HG02798 (cell line): ENCODE measurements around the gene TNKS1BP1.
A peak's percentile ranks its signal among the peaks of the same experiment; 100 is the strongest.
"Not testable (repeated sequence)": the region's sequence is repeated elsewhere in the genome, so short reads cannot be mapped to it uniquely, and the experiment has no call there.

Experiments
- ATAC-seq: cut with Tn5 transposase; IDR thresholded peaks from one replicate; pipeline ENCODE4 v1.9.1; 2021; ENCODE audit warnings: mild to moderate bottlenecking; ENCODE audit not compliant: unreplicated experiment, poor library complexity

TNKS1BP1 gene

DNA sequence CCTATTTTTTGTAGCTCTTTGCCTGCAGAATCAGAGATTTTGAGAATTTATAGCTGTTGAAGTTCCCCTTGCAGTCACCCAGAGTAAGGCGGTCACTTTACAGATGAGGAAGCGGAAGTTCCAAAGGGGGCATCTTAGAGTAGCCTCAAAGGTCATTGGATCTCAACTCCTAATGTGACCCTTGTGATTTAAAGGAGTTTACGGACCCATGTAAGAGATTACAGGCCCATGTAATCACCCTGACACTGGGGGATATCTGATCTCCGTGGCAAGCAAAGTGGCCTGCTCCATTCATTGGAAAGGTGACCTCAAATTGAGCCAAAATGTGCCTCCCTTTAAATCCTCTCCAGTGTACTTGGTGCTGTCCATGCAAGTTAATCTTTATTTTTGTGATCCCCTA, 29.1 kb upstream of the TNKS1BP1 start:
- no peak for ATAC-seq

DNA sequence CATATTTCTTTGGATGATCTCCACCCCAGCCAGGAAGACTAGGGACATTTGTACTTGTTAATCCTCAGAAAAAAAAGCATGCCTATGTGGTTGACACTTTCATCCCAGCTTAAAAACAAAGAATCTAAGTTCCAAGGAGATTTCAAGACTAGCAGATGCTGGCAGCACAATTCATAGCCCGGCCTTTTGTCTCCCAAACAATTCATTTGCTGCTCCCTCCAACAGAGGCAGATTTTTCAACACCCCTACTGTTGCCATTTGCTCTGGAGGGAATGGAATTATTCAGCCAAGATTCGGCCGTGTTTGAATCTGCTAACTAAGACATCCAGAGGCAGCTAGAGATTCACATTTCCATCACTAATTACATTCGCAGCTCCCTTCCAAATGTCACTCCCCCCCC, 28.7 kb upstream of the TNKS1BP1 start:
- no peak for ATAC-seq

DNA sequence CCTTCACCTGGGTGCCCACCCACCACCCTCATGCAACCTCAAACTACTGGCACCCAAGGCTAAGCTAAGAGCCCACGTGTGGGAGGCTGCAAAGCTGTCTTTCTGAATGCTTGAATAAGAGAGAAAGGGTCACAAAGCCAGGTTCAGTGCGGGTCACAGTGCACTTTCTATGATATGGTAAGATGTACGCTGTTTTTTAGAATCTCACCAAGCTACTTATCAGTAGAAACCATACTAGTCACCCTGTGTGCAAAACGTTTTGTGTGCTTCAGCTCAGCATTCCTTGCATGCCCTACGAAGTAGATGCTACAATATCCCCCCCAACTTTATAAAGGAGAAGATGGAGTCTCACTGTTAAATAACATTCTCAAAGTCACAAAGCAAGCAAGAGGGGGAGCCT, 28.3 kb upstream of the TNKS1BP1 start:
- ATAC-seq, result no peak

DNA sequence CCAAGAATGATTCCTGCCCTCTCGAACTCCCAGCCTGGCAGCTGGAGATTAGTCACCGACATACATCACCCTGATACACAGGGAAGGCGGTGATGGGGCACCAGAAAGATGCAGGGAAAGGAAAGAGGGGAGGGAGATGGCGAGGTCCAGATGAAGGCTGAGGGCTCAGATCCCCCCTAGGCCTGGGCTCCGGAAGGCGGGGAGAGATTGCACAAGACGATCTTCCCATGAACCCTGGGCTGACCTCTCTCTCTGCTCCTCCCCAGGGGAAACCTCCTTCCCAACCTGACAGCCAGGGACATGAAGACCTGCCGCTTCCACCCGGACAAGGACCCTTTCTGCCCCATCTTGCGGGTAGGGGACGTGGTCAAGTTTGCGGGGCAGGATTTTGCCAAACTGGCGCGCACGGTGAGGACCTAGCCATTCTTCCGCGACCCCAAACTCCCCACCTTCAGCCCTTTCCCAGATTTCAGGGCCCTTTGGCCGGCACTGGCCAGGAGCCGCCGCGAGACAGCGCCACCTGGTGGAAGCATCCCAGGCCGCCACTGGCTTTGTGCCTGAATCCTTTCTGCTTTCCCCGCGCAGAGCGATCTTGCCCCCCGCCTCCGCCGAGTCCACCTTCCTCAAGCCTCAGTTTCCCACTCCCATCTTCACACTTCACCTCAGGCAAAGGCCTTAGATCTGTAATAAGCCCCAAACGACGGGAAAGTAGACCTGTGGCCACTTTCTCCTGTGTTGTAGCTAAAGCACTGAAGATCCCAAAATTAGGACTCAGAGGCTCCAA, 24.9 kb upstream of the TNKS1BP1 start:
- ATAC-seq, result no peak

DNA sequence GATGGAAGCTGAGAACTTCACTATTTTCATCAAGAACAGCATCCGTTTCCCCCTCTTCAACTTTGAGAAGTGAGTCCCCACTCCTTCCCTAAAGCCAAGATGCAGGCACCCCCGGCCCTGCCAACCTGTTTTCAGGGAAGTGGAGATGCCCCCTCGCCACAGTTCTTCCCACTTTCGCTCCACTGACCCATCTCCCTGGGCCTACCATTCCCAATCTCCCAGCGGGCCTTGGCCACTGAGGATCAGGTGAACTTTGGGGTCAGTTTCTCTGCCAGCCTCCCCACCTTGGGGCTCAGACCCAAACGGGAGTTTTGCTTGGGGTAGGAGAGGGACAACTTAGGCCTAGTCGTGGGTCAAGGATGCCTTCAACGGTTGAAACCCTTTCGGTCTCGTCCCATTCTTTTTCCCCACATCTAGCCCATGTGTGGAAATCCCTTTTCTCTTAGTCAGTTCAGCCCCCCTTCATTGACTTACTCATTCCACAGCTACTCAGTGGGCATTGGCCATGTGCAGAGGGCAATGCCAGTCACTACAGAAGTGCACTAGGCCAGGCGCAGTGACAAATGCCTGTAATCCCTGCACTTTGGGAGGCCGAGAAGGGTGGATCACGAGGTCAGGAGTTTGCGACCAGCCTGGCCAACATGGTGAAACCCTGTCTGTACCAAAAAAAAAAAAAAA, 24.0 kb upstream of the TNKS1BP1 start:
- no peak for ATAC-seq

DNA sequence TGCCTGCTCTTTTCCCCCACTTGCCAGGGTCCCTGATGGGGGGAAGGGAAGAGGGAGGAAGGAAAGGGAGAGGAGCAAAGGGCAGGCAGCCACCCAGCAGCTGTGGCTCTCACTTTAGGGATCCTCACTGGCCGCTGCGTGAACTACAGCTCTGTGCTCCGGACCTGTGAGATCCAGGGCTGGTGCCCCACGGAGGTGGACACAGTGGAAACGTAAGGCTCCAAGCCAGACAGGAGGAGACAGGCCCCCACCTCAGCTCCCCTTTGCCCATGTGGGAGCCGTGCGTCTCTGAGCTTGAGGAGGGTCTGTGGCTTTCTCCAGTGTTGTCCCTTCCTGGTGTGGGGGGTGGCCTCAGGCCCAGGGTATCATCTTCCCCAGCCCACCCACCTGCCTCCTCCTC, 23.3 kb upstream of the TNKS1BP1 start:
- no peak for ATAC-seq

DNA sequence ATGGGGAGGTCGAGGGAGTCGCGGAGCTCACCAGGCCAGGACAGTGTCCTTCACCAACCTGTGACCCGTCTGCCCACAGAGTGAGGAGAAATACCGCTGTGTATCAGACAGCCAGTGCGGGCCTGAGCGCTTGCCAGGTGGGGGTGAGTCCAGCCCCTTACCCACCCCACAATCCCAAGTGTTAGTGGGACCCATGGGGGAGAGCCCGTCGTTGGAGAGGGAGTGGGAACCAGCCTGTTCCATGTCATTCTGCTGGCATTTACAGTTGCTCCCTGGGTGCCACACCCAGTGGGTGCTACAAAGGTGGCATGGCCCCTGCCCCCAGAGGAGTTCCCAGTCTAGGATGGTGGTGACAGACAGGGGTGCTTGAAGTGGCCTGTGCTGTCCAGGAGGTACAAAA, 22.6 kb upstream of the TNKS1BP1 start:
- no peak for ATAC-seq

DNA sequence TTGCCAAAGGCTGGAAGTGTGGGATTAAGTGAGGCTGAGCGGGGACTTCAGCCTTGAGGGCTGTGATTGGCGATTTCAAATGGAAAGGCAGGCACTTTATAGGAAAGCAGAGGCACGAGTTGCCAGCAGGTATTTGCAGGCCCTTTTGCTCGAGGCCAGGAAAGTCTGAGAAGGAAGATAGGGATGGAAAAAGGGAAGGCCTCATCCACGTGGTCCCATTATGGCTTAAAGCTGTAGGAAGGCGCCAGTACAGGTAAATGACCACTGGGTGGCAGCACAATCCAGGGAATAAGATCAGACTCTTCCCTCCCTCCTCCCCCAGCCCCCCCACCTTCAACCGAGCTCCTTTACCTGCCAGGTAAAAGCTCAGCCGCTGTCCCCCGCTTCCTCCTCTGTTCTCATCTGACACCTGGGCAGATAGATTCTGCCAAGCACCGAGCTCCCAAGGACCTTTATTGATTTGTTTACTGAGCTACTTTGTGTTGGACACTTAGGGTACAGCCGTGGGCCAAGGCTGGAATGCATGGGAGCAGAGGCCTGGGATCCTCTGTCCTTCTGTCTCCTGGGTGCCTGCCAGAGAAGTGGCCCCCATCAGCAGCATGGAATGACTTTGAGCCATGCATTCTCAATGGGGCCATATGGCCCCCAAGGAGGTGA, 20.9 kb upstream of the TNKS1BP1 start:
- ATAC-seq, result peak; percentile 79

DNA sequence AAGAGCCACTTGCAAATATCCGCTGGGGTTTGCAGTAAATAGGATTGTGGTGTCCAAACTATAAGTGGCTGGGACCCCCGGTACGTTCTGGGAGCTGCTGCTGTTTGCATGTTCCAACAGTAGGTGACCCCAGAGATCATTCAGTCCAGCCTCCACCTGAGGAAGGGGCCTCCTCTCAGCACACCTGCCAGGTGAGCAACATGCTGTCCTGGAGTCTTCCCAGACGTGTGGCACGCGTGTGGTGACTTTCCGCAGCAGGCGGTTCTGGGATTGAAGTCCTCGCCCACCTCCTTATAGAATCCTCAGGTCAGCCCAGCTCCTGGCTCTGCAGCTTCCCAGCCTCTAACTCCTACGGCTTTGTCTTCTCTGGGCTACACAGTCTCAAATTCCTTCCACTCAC, 20.1 kb upstream of the TNKS1BP1 start:
- no peak for ATAC-seq

DNA sequence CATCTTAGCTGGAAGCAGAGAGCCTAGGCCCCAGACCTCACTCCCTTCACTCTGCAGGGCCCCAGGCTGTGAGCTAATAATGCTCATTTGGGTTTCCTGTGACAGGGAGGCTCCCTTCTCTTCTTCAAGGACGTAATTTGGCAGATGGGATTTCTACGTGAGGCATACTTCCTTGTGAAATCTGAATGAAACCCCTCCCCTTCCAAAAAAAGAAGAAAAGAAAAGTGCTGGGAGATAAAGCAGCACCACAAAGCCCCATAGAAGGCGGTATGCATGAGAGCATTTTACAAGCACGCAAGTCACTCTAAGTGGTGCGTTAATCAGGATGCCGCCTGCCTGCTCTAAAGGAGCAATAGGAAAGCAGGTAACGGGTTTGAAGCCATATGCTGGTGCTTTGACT, 19.1 kb upstream of the TNKS1BP1 start:
- ATAC-seq, result no peak

DNA sequence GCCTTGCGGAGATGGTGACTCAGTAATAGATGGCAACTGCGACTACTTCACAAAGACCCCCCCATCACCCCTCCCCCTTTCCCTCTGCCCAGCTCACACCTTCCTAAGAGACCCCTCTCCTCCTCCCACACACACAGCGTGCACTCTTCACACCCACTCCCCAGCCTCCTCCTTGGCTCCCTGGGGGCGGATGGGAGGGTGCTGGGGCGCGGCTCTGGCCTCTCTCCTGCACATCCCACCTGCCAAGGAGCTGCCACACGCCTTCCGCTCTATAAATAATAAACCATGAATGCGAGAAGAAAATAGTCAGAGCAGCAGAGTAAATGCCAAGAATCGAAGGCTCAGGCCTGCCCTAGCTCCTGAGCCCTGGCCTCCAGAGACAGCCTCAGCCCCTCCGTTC, 17.9 kb upstream of the TNKS1BP1 start:
- no peak for ATAC-seq

DNA sequence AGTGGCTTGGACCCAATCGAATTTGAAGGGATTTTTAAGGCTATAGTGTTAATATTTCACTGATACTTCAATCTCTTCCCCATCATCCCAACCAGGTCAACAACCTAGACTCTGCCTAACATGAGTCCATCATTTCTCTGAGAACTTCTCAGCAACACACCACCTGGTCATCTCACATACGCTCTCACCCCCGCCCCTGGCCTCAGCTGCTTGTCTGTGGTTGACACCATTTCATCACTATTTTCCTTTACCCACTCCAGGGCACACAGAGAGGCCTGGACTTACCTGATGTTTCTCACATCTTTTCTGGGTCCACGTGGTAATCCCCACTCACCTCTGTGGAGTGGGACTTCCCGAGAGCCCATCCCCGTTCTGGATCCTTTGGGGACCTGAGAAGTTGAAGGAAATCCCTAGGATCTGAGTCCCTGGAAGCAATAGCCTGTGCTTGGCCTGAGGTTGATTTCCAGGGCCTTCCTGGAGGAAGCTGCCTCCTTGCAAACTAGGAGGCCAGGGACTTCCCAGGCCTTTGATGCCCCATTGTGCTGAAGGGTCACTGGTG, 16.6 kb upstream of the TNKS1BP1 start:
- no peak for ATAC-seq

DNA sequence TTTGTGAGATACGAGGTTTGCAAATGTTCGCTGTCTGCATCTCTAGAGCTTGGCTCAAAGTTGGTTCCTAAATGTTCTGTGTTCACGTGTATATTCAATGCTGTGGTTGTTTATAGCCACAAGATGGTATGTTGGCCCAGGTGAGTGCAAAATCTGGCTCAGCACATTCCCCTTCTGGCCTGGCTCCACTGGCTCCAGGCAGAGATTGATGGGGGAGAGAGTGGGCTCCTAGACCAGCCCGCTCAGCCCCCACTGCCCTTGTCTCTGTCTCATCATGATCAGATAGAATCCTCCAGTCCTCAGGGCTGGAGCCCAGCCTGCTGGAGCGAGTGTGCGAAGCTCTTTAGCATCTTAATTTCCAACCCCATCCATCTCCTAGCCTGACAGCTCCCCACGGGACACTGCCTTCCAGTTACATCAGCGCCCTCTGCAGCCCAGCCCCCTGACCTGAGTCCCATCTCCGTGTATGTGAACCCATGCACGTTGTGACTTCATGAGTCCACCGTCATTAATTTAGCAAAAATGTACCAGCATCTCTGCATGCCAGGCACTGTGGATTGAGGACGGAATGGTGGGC, 15.4 kb upstream of the TNKS1BP1 start:
- no peak for ATAC-seq

DNA sequence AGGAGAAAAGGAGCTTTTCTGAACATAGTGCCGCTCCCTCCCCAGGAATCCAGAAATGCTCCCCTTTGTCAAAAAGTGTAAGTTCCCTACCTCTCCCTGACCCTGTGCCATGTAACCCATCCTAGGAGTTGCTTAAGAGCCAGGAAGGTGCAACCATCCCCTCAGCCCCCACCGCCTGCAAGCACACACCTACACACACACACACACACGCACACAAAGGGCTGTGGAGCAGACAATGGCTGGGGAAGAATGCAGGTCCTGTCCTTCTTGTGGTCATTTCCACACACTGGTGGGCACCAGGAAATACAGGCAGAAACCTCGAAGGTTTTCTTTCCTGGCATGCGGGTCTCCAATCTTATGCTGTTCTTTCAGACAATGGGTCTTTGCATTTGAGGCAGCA, 14.6 kb upstream of the TNKS1BP1 start:
- no peak for ATAC-seq

DNA sequence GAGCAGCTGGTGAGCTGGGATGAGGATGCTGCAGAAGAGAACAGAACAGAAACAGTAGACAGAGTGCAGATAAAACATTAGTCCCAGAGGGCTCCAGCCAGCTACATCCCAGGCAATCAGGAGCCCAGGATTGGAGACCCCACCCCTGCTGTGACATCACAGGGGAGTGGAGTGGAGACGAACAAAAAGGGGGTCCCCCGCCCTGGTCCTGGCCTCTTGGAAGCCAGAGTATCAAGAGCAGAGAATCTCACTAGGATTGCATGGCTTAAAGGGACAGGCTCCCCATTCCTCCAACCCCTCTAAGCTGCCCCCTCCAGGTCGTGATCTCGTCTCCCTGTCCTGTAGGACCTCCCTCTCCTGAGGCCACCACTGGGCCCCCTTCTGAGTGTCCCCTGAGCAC, 13.4 kb upstream of the TNKS1BP1 start, which contains the start of gene P2RX3:
Gene P2RX3 (plus strand): TSS at position 211 of the 400 bp plus-strand sequence. CDS start 199 bp downstream, outside the sequence.
- no peak for ATAC-seq

DNA sequence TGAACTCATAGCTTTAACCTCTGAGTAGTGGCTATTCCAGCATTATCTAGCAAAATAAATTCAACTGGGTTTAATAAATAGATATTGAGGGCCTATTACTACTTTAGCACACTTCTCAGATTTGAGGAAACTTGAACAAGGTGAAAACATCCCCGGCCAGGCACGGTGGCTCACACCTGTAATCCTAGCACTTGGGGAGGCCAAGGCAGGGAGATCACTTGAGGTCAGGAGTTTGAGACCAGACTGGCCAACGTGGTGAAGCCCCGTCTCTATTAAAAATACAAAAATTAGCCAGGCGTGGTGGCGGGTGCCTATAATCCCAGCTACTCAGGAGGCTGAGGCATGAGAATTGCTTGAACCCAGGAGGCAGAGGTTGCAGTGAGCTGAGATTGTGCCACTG, 12.1 kb upstream of the TNKS1BP1 start:
- ATAC-seq, result not testable (repeated sequence)

DNA sequence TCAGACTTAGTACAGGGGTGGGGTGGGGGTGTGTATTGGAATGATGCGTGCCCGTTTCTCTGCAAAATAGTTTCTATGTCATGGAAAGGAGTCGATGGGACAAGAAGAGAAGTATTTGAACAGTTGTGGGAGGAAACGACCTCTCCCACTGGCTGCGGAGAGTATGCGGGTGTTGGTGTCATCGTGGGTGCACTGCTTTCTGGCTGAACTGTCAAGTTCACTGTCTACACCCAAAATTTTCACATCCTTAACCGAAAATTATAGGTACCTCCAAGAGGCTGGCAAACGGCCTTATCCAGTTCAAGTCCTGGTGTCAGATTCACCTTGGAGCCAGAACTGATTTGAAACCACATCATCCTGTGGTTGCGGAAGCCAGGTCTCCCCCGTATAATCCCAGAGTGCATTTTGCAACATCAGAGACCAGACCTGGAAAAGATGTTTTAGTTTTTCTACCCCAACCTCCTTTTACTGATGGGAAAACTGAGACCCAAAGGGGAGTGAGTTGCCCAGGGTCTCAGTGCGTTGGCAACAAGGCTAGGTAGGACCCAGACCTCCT, 11.4 kb upstream of the TNKS1BP1 start:
- no peak for ATAC-seq

DNA sequence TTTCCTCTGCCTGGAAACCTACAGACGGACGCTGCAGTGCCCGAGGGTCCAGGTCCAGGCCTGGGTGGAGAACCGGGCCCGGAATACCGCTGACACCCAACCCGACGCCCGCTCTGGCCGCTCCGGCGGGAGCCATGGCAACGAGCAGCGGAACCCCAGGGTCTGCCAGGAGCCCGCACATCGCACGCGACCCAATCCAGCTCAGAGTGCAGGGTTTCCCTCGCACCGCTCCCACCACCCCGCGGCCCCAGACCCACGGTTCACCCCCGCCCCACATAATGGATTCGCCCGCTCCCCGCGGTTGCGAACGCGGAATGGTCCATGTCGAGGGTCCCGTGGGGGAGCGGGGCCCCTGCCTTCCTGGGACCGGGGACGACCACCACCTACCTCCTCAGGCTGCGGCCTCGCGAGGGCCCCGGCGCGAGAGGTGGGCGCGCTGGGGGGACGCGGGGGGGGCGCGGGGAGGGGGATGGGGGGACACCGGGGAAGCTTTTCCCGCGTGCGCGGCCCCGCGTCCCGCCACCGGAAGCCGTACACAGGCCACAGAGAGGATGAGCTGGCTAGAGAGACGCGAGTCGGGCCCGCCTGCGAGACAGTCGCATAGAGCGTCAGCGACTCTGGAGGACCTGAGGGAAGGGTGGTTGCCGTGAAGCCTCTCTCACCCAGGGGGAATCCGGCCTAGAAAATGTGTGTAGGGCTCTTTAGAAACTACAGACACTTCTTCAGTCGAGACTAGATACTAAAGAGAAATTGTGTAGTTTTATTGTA, 10.8 kb upstream of the TNKS1BP1 start, which contains the start of gene SSRP1:
Gene SSRP1 (minus strand): TSS at position 550 of the 768 bp plus-strand sequence. CDS start 771 bp downstream, outside the sequence.
- ATAC-seq, result peak; percentile 99

DNA sequence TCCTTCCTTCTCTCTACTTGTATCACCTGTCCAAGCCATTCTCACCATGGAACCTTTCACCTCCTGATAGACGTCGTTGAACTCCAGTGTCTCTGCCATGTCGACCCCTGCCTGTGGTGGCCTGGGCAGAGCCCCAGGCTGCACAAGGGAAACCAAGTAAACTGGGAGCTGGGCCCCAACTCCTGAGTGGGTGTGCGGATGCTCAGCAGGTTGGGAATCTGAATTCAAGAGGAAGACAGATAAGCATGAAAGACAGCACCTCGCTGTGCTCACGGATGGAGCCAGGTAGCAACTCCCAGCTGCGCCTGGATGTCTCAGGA, 10.2 kb upstream of the TNKS1BP1 start:
- no peak for ATAC-seq
